Body of pancreas (tissue), 4 donors: ENCODE measurements around the gene LAMP1. TPM values are rescaled to one million over a fixed set of nuclear protein-coding genes. Genes with fewer than 3 reads are reported as not detected.

Source experiments
- ATAC-seq: fragments of 150-250 bp; one replicate; pipeline ENCODE4 v1.9.1; 2016
- DNase-seq, 4 donors: peaks; one replicate each; pipeline ENCODE4 v3.0.0-alpha.2; 2019
- H3K27ac ChIP-seq, 4 donors: fragments of 200-600 bp; sonication (generic); 1 replicate in 3 of 4; 2 replicates in 1 of 4; pipeline versions ENCODE4 v1.5.1 to v1.6.1; 2016 to 2019; ENCODE audit warnings: mild to moderate bottlenecking in 1 of 4, mixed read lengths in 1 of 4, moderate library complexity in 1 of 4
- H3K27me3 ChIP-seq, 2 donors: fragments of 200-600 bp; sonication (generic); one replicate each; pipeline ENCODE4 v1.6.0; 2016; ENCODE audit warnings: mild to moderate bottlenecking in 1 of 2
- H3K36me3 ChIP-seq, 2 donors: fragments of 200-600 bp; sonication (generic); replicated peaks in 1 of 2; 2 replicates each; pipeline ENCODE4 v1.5.1; 2016; ENCODE audit warnings: low read depth in 2 of 2; ENCODE audit not compliant: insufficient read depth in 1 of 2
- H3K4me1 ChIP-seq: fragments of 200-600 bp; sonication (generic); one replicate; pipeline ENCODE4 v1.6.0; 2016
- H3K4me3 ChIP-seq, 2 donors: fragments of 200-600 bp; sonication (generic); 1 replicate in 1 of 2; 2 replicates in 1 of 2; pipeline ENCODE4 v1.5.1; 2016 to 2019
- H3K9me3 ChIP-seq, 3 donors: fragments of 200-600 bp; sonication (generic); 1 replicate in 2 of 3; 2 replicates in 1 of 3; pipeline ENCODE4 v1.5.1; 2016
- POLR2A ChIP-seq, 3 donors: fragments of 450-650 bp; IDR thresholded peaks; one replicate each; pipeline ENCODE4 v1.6.1; 2016; ENCODE audit warnings: antibody characterized with exemption in 3 of 3, mild to moderate bottlenecking in 2 of 3
- WGBS, 2 donors: methylation state at CpG; one replicate each; pipeline ENCODE4 v1.1.5; 2017; 5-methylcytosine and 5-hydroxymethylcytosine counted together
- intact Hi-C: fragments of 100-400 bp; cut with DNase I; formaldehyde crosslinking; loops from one replicate; pipeline ENCODE4 v1.15.1; 2023
- total RNA-seq, 2 donors: library from RNA; depleted of rRNA; stranded (reverse); fragments of >200 nt; gene quantifications; one replicate each; pipeline ENCODE4 v1.1.0, GENCODE V29; 2016
- TF ChIP-seq, protein P1 (sequence below), 7 experiments: fragments of 450-650 bp in 4 of 7; fragments of 200-600 bp in 3 of 7; sonication (generic) in 3 of 7; IDR thresholded peaks; one replicate each; pipeline ENCODE4 v1.5.1; 2016 to 2019; ENCODE audit warnings: antibody characterized with exemption in 7 of 7

LAMP1 gene
- total RNA-seq, 2 donors from 2014 or later = 68.5 to 92.6 TPM

DNA sequence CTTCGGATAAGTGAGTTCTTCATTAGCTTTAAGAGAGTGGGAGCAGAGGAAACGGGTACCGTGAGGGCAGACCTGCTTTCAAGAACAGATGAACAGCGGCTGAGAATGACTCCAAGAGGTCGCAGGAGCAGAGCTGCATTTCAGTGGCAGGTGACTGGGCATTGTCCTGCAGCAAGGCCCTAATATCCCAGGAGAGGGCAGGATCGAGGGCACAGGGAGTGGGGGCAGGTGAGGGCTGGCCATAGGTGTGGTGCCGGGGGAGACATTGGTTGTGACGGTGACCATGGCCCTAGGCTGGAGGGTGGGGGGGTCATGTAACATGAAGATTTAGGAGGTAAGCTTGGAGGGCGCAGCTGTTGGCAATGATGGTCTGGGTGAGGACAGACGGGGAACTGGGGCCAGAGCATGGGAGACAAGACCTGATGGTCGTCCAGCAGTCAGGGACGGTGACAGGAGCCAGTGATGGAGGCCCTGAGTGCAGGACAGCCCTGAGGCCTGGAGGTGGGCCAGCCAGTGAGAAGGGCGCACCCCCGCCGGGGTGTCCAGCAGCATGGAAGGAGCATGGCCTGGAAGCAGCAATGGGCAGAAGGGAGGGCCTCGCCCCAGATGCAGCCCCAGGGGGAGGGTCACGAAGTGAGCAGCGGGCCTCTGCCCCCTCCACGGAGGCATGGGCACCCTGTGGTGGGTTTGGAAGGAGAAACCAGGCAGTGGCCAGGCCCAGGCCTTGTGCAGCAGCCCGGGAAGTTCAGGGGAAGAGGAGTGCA lies 29.2 kb upstream of the LAMP1 start:
- H3K36me3 ChIP-seq = no peaks in the 10 kb centered on the region
- no peaks in the 10 kb centered on the region for H3K4me1 ChIP-seq
- no peaks in the 10 kb centered on the region for H3K9me3 ChIP-seq
- ATAC-seq (no peak), DNase-seq (no peak)
- no peaks in the 10 kb centered on the region for H3K27me3 ChIP-seq
- no peak overlapping the region for H3K27ac ChIP-seq
- TF ChIP-seq, protein P1, sequence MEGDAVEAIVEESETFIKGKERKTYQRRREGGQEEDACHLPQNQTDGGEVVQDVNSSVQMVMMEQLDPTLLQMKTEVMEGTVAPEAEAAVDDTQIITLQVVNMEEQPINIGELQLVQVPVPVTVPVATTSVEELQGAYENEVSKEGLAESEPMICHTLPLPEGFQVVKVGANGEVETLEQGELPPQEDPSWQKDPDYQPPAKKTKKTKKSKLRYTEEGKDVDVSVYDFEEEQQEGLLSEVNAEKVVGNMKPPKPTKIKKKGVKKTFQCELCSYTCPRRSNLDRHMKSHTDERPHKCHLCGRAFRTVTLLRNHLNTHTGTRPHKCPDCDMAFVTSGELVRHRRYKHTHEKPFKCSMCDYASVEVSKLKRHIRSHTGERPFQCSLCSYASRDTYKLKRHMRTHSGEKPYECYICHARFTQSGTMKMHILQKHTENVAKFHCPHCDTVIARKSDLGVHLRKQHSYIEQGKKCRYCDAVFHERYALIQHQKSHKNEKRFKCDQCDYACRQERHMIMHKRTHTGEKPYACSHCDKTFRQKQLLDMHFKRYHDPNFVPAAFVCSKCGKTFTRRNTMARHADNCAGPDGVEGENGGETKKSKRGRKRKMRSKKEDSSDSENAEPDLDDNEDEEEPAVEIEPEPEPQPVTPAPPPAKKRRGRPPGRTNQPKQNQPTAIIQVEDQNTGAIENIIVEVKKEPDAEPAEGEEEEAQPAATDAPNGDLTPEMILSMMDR (IDR thresholded peaks at IDR 0.05) = no peak
- no peak for TF ChIP-seq POLR2A (IDR thresholded peaks at IDR 0.05)
- WGBS, 2 donors = 91 to 93% methylated on average over 20 of the region's 20 CpGs
- H3K4me3 ChIP-seq = no peak overlapping the region
- intact Hi-C loops = no loop called here

DNA sequence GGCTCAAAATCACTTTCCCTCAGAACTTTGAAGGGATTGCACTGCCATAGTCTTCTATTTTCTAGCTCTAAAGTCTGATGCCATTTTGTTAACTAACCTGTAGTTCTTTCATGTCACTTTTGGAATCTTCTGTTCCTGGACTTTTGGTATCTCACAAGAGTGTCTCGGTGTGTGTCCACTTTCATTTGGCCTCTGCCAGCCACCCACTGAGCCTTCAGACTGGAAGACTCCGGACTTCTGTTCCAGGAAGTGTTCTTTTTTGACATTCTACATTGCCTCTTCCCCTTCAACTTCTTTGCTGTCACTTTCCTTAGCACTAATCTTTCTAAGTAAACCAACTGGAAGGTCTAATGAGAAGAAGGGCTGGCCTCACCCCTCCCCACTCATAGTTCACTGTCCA lies 25.0 kb upstream of the LAMP1 start:
- 85 to 92% methylated on average over 2 of the region's 2 CpGs for WGBS, 2 donors
- H3K4me3 ChIP-seq = no peak overlapping the region
- H3K9me3 ChIP-seq = no peaks in the 10 kb centered on the region
- H3K27me3 ChIP-seq = no peaks in the 10 kb centered on the region
- intact Hi-C loops = loop anchor here (10.0 kb wide), 1 partner anchor 123 kb away; no protein-coding TSS in a partner anchor
- no peaks in the 10 kb centered on the region for H3K36me3 ChIP-seq
- ATAC-seq = no peak
- no peaks in the 10 kb centered on the region for H3K4me1 ChIP-seq
- no peak overlapping the region for H3K27ac ChIP-seq
- no peak for DNase-seq
- no peak for TF ChIP-seq POLR2A (IDR thresholded peaks at IDR 0.05)
- TF ChIP-seq, protein P1 (IDR thresholded peaks at IDR 0.05) = no peak

DNA sequence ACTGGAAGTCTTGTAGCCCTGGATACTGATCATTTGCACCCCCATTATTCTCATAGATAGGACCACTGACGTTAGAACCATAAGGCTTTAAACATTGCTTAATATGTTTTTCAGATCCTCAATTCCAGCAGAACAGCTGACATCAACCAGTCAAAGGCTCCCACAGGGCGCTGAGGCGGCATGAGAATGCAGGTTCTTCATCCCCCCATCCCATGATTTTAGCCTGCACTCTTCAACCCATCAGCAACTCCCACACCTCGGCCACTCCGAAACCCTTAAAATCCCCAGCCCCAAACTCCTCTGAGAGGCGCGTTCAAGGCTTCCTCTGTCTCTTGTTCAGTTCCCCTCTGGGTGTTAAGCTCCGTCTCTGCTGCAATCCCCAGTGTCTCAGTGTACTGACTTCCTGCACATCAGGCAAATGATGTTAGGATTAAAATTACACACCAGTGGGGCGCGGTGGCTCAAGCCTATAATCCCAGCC lies 24.3 kb upstream of the LAMP1 start:
- WGBS, 2 donors = 77 to 88% methylated on average over 10 of the region's 10 CpGs
- H3K4me1 ChIP-seq = no peaks in the 10 kb centered on the region
- no peaks in the 10 kb centered on the region for H3K9me3 ChIP-seq
- intact Hi-C loops = loop anchor here (10.0 kb wide), 1 partner anchor 122 kb away; no protein-coding TSS in a partner anchor
- DNase-seq (peak in 1 of 4 donors; percentile 44), ATAC-seq (no peak)
- H3K36me3 ChIP-seq = no peaks in the 10 kb centered on the region
- H3K27ac ChIP-seq = peak overlapping the region in 1 of 4 donors; percentile 47
- H3K27me3 ChIP-seq = no peaks in the 10 kb centered on the region
- no peak overlapping the region for H3K4me3 ChIP-seq
- TF ChIP-seq, protein P1 (IDR thresholded peaks at IDR 0.05) = no peak
- no peak for TF ChIP-seq POLR2A (IDR thresholded peaks at IDR 0.05)

DNA sequence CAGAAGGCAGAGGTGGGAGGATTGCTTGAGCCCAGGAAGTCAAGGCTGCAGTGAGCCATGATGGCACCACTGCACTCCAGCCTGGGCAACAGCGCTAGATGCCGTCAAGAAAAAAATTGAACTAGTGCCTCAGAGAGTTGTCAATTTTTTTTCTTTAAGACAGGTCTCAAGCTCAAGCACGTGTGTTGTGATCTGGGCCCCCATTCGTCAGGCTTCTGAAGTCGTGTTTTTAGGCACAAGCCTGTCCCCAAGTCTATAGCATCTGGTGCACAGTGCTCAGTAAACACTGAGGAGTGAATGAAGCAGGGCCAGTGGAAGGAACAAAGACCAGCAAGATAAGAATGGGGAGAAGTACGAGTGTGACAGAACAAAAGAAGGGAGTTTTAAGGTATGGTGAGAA lies 23.7 kb upstream of the LAMP1 start:
- intact Hi-C loops = loop anchor here (10.0 kb wide), 1 partner anchor 121 kb away; no protein-coding TSS in a partner anchor

More for the DNA sequence above, 23.7 kb upstream of the LAMP1 start:
- 71 to 75% methylated on average over 6 of the region's 6 CpGs for WGBS, 2 donors
- Histone ChIP-seq H3K4me1 (no peaks in the 10 kb centered on the region), H3K9me3 (no peaks in the 10 kb centered on the region), H3K27ac (peak overlapping the region in 1 of 4 donors; percentile 47), H3K36me3 (no peaks in the 10 kb centered on the region), H3K27me3 (no peaks in the 10 kb centered on the region), H3K4me3 (no peak overlapping the region)
- no peak for DNase-seq
- ATAC-seq = no peak
- TF ChIP-seq, protein P1 (IDR thresholded peaks at IDR 0.05) = no peak
- no peak for TF ChIP-seq POLR2A (IDR thresholded peaks at IDR 0.05)
